ENCODE measurements around the gene ATXN7. TPM values are rescaled to one million over a fixed set of nuclear protein-coding genes. Genes with fewer than 3 reads are reported as not detected.

ATXN7 gene
- total and polyA plus RNA-seq, 4 donors: 2.8 to 13.6 (median 5.6) TPM

- no peaks in the 10 kb centered on the region for H3K27me3 ChIP-seq (ENCODE audit: control insufficient read depth in 4 of 4, insufficient read depth in 4 of 4, low read length in 3 of 4)
- H3K9me3 ChIP-seq (ENCODE audit: control insufficient read depth in 4 of 4, low read length in 3 of 4): no peaks in the 10 kb centered on the region
- no peak overlapping the region for H3K27ac ChIP-seq (ENCODE audit: low read depth in 1 of 2, low read length in 2 of 2)
- no peak overlapping the region for H3K4me3 ChIP-seq (ENCODE audit: low read depth in 1 of 3, low read length in 3 of 3)
- peaks cover under 1 to 19% (median 12%) of the 10 kb centered on the region in 4 donors for H3K4me1 ChIP-seq (ENCODE audit: control insufficient read depth in 4 of 4, insufficient read depth in 4 of 4, low read length in 3 of 4)
- TF ChIP-seq ZBTB33 (IDR thresholded peaks at IDR 0.05): no peak
- TF ChIP-seq HNF4G (IDR thresholded peaks at IDR 0.05): no peak
- TF ChIP-seq GABPA (IDR thresholded peaks at IDR 0.05 in 1 of 2, conservative IDR thresholded peaks at IDR 0.05 in 1 of 2): no peak
- TF ChIP-seq ATF3 (IDR thresholded peaks at IDR 0.05): no peak
- TF ChIP-seq RXRA (IDR thresholded peaks at IDR 0.05): no peak
- TF ChIP-seq REST (IDR thresholded peaks at IDR 0.05): no peak
- no peak for TF ChIP-seq YY1 (IDR thresholded peaks at IDR 0.05)
- TF ChIP-seq CTCF (IDR thresholded peaks at IDR 0.05; ENCODE audit: low read depth, low read length, missing input control): no peak
- TF ChIP-seq JUND (IDR thresholded peaks at IDR 0.05): no peak
- TF ChIP-seq EGR1 (IDR thresholded peaks at IDR 0.05; ENCODE audit: low read depth in 2 of 2): no peak
- TF ChIP-seq NR2F2 (IDR thresholded peaks at IDR 0.05): no peak
- no peak for TF ChIP-seq FOXA2 (IDR thresholded peaks at IDR 0.05)
- no peak for TF ChIP-seq RAD21 (IDR thresholded peaks at IDR 0.05)
- no peak for TF ChIP-seq FOXA1 (IDR thresholded peaks at IDR 0.05)
- H3K9ac ChIP-seq (ENCODE audit: low read depth in 1 of 2, low read length in 2 of 2): no peak overlapping the region
- peaks cover 3 to 6% (median 4%) of the 10 kb centered on the region in 4 donors for H3K36me3 ChIP-seq (ENCODE audit: control insufficient read depth in 4 of 4, insufficient read depth in 3 of 4, low read depth in 1 of 4, low read length in 3 of 4)
- 95% methylated on average over 4 of the region's 4 CpGs for WGBS
- no peak for DNase-seq (ENCODE audit: low spot score)
These were observed 62.6 kb downstream of the ATXN7 start for GRCh38 chr3:63926309-63926708.

GRCh38 chr3:63927422-63928280, 64.0 kb downstream of the ATXN7 start:
- no peak overlapping the region for H3K4me3 ChIP-seq (ENCODE audit: low read depth in 1 of 3, low read length in 3 of 3)
- H3K9me3 ChIP-seq (ENCODE audit: control insufficient read depth in 4 of 4, low read length in 3 of 4): no peaks in the 10 kb centered on the region
- H3K36me3 ChIP-seq (ENCODE audit: control insufficient read depth in 4 of 4, insufficient read depth in 3 of 4, low read depth in 1 of 4, low read length in 3 of 4): peaks cover 0 to 6% (median 3%) of the 10 kb centered on the region in 4 donors
- peaks cover 4 to 22% (median 4%) of the 10 kb centered on the region in 4 donors for H3K4me1 ChIP-seq (ENCODE audit: control insufficient read depth in 4 of 4, insufficient read depth in 4 of 4, low read length in 3 of 4)
- DNase-seq (ENCODE audit: low spot score): no peak
- TF ChIP-seq TAF1 (conservative IDR thresholded peaks at IDR 0.05) (no peak), CTCF (IDR thresholded peaks at IDR 0.05; ENCODE audit: low read depth, low read length, missing input control) (no peak), GABPA (IDR thresholded peaks at IDR 0.05 in 1 of 2, conservative IDR thresholded peaks at IDR 0.05 in 1 of 2) (no peak), FOXA2 (IDR thresholded peaks at IDR 0.05) (no peak)
- 74% methylated on average over 10 of the region's 10 CpGs for WGBS
- H3K9ac ChIP-seq (ENCODE audit: low read depth in 1 of 2, low read length in 2 of 2): no peak overlapping the region
- no peaks in the 10 kb centered on the region for H3K27me3 ChIP-seq (ENCODE audit: control insufficient read depth in 4 of 4, insufficient read depth in 4 of 4, low read length in 3 of 4)
- no peak overlapping the region for H3K27ac ChIP-seq (ENCODE audit: low read depth in 1 of 2, low read length in 2 of 2)

All from liver (tissue), 9 donors.